NCI-H82 (cell line): ENCODE measurements around the gene SPAM1.
"Not testable (repeated sequence)": the region's sequence is repeated elsewhere in the genome, so short reads cannot be mapped to it uniquely, and the experiment has no call there.

Source experiments
- DNase-seq: peaks from one replicate; lab custom pipeline; 2025; lab: John Stamatoyannopoulos, UW

The SPAM1 gene, protein sequence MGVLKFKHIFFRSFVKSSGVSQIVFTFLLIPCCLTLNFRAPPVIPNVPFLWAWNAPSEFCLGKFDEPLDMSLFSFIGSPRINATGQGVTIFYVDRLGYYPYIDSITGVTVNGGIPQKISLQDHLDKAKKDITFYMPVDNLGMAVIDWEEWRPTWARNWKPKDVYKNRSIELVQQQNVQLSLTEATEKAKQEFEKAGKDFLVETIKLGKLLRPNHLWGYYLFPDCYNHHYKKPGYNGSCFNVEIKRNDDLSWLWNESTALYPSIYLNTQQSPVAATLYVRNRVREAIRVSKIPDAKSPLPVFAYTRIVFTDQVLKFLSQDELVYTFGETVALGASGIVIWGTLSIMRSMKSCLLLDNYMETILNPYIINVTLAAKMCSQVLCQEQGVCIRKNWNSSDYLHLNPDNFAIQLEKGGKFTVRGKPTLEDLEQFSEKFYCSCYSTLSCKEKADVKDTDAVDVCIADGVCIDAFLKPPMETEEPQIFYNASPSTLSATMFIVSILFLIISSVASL

DNA sequence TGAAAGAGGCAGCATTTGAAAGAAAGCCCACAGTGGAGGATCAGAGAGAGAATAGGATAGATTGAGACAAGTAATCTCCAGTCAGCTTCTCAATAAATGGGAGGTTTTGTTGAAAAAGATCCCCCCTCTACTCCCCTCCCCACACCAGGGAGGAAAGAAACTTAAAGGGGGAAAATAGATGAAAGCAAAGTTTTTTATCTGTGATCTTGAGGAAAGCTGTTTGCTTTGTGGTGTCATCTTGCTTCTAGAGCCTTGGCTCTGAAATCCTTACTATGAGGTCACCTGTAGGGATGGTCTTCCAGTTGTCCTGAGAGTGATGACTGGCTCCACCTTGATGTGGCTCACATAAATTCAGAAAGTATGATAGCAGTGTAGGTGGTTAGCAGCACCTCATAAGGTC is at the start of gene SPAM1:
TSS of gene SPAM1 (plus strand) at position 301 of the 400 bp plus-strand sequence. CDS start 28,330 bp downstream, outside the sequence.
- DNase-seq = no peak

GRCh38 chr7:123876557-123877256 is 48.3 kb upstream of the SPAM1 start:
- DNase-seq = no peak

GRCh38 chr7:123879628-123880027 is 45.4 kb upstream of the SPAM1 start:
- DNase-seq = no peak

- no peak for DNase-seq
Measured at GRCh38 chr7:123881300-123881699, 43.7 kb upstream of the SPAM1 start.

GRCh38 chr7:123883154-123883553 is 41.9 kb upstream of the SPAM1 start:
- DNase-seq = no peak

GRCh38 chr7:123888192-123888591 is 36.8 kb upstream of the SPAM1 start:
- DNase-seq = no peak

DNA sequence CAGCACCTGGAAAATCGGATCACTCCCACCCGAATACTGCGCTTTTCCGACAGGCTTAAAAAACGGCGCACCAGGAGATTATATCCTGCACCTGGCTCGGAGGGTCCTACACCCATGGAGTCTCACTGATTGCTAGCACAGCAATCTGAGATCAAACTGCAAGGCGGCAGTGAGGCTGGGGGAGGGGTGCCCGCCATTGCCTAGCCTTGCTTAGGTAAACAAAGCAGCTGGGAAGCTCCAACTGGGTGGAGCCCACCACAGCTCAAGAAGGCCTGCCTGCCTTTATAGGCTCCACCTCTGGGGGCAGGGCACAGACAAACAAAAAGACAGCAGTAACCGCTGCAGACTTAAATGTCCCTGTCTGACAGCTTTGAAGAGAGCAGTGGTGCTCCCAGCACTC is 30.3 kb upstream of the SPAM1 start:
- not testable (repeated sequence) for DNase-seq

DNA sequence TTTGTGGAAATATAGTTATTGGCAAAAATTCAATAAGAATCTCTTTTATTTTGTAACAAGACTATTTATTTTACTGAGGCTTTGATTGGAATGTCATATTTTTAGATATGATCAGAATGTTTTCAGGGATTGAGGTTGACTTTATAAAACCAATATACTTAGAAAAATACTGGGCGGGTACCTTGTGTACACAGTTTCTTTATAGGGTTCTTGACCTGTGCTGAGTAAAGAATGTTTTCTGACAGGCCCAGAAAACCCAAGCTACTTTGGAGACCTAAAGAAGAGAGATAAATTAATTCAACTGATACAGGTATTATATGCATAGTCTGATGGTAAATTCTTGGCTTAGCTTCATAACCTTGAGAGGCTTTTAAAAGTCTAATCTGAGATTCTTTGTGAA is 23.9 kb upstream of the SPAM1 start:
- no peak for DNase-seq

DNA sequence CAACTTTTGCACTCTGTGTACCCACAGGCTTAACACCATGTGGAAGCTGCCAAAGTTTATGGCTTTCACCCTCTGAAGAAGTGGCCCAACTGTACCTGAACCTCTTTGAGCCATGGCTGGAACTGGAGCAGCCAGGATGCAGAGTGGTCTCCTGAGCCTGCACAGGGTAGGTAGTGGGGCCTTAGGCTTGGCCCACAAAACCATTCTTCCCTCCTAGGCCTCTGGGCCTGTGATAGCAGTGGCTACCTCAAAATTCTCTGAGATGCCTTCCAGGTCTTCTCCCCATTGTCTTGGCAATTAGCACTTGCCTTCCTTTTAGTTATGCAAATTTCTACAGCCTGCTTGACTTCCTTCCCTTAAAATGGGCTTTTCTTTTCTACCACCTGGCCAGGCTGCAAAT is 19.3 kb upstream of the SPAM1 start:
- no peak for DNase-seq

GRCh38 chr7:123916240-123916724 is 8.8 kb upstream of the SPAM1 start:
- peak; percentile 74 for DNase-seq

DNA sequence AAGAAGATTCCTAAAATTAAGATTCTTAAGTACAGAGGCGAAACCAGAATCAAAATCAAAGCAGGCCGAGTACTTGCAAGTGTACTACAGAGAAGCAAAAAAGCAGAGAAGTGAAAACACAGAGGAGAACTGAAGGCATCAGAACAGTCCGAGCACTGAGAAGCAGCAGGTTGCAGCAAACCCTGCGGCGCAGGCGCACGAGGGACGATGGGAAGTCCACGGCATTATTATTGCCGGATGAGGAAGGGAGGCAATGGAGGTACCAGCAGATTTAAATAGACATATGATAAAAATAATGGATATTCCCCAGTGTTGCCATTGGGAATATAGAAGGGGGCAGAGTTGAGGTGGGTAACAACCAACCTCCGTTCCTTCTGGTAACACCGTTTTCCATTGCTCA is 7.2 kb upstream of the SPAM1 start:
- DNase-seq = no peak

- DNase-seq = no peak
Measured at GRCh38 chr7:123918309-123918708, 6.7 kb upstream of the SPAM1 start.

DNA sequence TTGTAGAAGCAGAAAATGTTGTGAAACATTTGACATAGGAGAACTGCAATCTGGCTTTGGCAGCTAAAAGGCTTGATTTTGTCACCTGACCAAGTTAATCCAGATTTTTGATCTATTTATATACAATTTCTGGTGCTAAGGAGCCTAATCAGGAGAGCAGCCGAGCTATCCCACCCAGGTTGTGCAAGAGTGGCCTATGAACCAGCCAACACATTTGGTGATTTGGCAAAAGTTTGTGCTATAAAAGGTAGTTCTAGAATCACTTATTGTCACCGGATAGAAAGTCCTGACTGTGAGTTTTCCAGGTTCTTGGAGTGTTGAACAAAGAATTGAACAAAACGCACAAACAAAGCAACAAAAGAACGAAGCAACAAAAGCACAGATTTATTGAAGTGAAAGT is 1.4 kb upstream of the SPAM1 start:
- no peak for DNase-seq

DNA sequence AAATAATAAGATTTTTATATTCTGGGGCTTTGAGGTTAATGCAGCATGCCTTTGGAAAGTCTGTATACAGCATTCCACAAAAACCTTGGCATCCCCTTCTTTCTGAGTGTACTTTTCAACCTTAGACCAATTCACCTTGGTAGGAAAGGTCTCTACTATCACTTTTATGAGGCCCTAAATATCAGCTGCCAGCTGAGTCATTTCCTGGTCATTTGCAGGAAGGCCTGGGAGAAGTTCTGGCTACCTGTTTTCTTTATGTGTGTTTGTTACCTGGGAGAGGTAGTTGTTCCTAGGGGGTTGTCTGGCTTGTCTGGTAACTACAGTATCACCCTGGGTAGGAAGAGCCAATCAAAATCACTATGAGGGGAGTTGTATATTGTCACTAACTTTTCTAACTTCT is 4.1 kb downstream of the SPAM1 start:
- DNase-seq = no peak

DNA sequence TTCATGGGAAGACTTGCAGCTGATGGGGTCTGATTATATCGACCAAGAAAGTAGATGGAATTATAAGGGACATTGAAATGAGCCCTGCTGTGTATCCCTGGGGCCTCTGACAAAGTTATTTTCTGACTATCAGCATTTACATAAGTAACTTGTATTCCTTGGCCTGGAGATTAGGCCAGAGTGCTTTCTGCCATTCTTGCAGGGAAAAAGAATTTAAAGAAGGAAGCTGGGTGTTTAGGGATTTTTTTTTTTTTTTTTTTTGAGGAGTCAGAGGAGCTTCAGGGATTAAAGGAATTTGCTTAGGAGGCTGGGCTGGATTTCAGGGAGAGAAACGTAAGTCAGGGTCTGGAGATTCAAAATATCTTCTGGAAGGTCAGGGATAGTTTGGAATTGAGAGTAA is 4.6 kb downstream of the SPAM1 start:
- no peak for DNase-seq

DNA sequence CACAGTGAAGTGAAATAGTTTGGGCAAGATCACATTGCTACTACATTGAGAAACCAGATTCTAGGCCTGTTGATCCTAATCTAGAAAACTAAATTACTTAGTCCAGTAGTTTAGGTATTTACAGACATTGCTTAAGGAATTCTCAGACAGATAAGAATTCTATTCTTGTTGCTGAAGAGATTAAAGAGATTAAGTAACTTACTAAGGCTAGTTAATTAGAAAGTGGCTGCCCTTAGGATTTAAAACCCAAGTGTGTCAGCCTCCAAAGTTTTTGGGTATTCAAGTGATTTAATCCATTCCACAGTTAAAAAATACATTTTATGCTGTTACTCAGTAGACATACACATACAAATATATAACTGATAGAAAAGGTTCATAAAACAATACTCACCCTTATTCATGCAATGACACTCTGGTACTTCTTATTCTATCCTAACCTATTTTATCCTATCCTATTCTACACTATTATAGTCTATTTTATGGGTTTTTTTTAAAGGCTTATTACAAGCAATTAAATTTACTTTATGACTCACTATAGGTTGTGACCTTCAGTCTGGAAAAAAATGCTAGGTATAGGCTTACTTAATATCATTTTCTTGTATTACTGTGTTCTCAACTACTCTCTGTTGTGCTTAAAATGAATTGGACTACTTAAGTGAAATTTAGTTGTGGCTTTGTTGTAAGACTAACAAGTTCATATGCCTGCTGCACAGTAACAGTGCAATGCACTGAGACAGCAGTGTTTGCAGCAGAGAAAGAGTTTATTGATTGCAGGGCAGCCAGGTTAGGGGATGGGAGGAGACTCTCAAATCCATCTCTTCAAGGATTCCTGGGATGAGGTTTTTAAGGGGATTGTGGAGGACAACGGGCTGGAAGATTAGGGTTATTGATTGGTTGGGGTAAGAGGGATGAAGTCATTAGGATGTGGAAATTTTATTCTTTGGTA is 10.7 kb downstream of the SPAM1 start:
- peak; percentile 50 for DNase-seq

DNA sequence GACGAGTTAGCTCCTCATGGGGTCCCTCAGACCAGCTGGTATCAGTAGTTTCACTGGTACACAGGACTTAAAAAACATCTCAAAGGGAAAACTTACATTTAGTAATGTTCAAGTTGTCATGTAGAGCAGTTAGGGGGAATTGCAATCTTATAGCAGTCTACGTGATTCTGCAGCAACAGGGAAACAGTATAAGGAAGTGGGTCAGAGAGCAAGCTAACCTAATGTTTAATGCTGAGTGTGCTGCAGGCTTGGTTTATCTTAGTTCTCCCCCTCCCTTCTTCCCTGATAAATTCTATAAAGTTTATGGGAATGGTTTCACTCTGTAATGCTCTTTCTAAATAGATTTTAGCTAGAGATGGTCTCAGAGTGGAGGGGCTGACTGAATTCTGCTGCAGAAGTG is 11.3 kb downstream of the SPAM1 start:
- no peak for DNase-seq

DNA sequence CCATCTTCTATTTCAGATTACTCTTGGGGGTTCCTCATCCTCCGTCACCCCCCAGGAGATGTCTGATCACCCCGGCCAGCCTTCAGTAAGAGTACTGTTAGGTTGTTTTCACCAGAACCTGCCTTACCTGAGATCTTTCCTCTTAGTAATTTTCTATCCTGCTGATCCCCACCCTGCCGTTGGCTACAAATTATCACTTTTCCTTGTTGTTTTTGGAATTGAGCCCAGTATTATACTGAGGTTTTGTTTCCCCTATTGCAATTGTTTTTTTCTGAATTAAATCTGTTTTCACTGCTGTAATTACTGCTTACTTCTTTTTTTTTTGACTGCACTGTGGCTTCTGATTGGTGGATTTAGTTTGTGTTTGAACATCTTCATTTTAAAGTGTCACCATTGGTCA is 14.7 kb downstream of the SPAM1 start:
- DNase-seq = no peak

GRCh38 chr7:123941391-123942180 is 16.5 kb downstream of the SPAM1 start:
- DNase-seq = no peak

DNA sequence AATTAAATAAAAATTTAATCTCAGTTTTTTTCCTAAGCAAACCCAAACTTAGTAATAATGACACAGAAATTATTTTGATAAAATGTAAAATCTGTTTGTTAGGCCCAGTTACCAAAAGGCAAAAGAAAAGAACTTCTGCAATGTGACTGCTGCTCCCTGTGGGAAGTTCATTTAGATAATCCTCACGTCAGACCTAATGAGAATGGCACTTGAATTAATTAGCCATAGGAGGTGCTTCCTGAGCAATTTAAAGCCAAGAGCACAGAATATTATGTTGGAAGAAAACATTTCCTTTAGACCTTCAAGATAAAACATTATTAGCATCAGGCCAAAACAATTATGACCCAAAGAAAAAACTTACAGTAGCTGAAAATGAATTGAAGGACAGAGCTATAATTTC is 19.4 kb downstream of the SPAM1 start:
- DNase-seq = peak; percentile 27

GRCh38 chr7:123945938-123946337 is 20.9 kb downstream of the SPAM1 start:
- DNase-seq = no peak
